Stomach (tissue), 4 donors: ENCODE data around the gene PTPRD.

Source experiments
- EP300 ChIP-seq: sonication (generic); formaldehyde crosslinking; IDR thresholded peaks from one replicate; pipeline ENCODE4 v1.6.1; 2017; ENCODE audit warnings: antibody characterized with exemption
- POLR2A ChIP-seq, 4 donors: fragments of 450-650 bp; IDR thresholded peaks; one replicate each; pipeline ENCODE4 v1.6.1; 2016; ENCODE audit warnings: antibody characterized with exemption in 4 of 4, control low read depth in 2 of 4, mild to moderate bottlenecking in 1 of 4, moderate library complexity in 1 of 4
- POLR2AphosphoS5 ChIP-seq, 3 donors: sonication (generic); formaldehyde crosslinking; IDR thresholded peaks; one replicate each; pipeline ENCODE4 v1.6.1; 2016; ENCODE audit warnings: antibody characterized with exemption in 3 of 3
- TF ChIP-seq, protein P1 (sequence below), 7 experiments: fragments of 450-650 bp in 4 of 7; fragments of 200-600 bp in 3 of 7; sonication (generic) in 3 of 7; IDR thresholded peaks; one replicate each; pipeline ENCODE4 v1.5.1; 2016 to 2019; ENCODE audit warnings: antibody characterized with exemption in 7 of 7, control low read depth in 2 of 7, mild to moderate bottlenecking in 1 of 7

DNA sequence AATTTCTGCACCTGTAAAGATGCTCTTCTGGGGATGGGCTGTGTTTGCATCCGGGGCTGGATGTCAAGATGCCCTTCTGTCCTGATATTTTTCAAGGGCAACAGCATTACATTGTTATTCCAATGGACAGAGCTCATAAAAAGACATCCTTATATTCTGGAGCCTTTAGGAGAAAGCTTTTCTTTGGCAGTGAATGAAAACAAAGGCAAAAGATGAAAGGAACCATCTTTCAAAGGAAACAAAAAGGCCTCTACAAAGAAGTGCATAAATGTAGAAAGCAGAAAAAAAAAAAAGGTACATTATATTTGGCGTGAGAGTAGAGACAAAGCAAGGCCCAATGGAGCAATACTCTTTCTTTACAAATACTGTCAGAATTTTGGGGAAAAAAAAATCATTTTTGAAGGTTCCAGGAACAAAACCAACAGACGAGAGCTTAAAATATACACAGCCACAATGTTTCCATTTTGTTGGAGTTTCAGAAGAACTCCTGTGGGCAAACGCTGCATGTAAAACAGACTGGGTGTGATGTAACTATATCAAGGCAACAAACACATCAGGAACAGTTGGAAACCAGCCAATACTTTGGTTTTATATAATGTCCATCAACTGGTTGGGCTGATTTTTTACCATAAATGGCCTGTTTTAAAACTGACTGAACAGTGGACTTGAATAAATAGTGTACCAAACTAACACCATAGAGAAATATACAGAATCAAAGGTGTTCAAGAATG lies 1927.7 kb downstream of the PTPRD start:
- TF ChIP-seq POLR2A (IDR thresholded peaks at IDR 0.05) (no peak), POLR2AphosphoS5 (IDR thresholded peaks at IDR 0.05) (no peak), EP300 (no peak)
- TF ChIP-seq, protein P1, sequence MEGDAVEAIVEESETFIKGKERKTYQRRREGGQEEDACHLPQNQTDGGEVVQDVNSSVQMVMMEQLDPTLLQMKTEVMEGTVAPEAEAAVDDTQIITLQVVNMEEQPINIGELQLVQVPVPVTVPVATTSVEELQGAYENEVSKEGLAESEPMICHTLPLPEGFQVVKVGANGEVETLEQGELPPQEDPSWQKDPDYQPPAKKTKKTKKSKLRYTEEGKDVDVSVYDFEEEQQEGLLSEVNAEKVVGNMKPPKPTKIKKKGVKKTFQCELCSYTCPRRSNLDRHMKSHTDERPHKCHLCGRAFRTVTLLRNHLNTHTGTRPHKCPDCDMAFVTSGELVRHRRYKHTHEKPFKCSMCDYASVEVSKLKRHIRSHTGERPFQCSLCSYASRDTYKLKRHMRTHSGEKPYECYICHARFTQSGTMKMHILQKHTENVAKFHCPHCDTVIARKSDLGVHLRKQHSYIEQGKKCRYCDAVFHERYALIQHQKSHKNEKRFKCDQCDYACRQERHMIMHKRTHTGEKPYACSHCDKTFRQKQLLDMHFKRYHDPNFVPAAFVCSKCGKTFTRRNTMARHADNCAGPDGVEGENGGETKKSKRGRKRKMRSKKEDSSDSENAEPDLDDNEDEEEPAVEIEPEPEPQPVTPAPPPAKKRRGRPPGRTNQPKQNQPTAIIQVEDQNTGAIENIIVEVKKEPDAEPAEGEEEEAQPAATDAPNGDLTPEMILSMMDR (IDR thresholded peaks at IDR 0.05) = no peak
